Stimulated activated CD4-positive, alpha-beta T cell treated with anti-CD3 and anti-CD28 coated beads, TNF-alpha, amount 100 ng/mL, for 24 hours (primary cell): ENCODE data around the gene MKX.

Source experiments
- DNase-seq, 3 experiments: peaks; one replicate each; pipeline ENCODE4 v3.0.0-alpha.2; 2020; ENCODE audit warnings: low read depth in 3 of 3

The MKX gene

GRCh38 chr10:27742195-27743011, 3.2 kb downstream of the MKX start:
- DNase-seq: peak; percentile 68 to 85 (median 74)

GRCh38 chr10:27741173-27742091, 4.2 kb downstream of the MKX start:
- no peak for DNase-seq

- DNase-seq: no peak
Measured at GRCh38 chr10:27736396-27736795, 9.2 kb downstream of the MKX start.

- no peak for DNase-seq
Measured at GRCh38 chr10:27730041-27730440, 15.6 kb downstream of the MKX start.

- no peak for DNase-seq
Measured at GRCh38 chr10:27728338-27728737, 17.3 kb downstream of the MKX start.

- no peak for DNase-seq
Measured at GRCh38 chr10:27724287-27724686, 21.3 kb downstream of the MKX start.

GRCh38 chr10:27723436-27723835, 22.2 kb downstream of the MKX start:
- DNase-seq: no peak

- no peak for DNase-seq
Measured at GRCh38 chr10:27720529-27720928, 25.1 kb downstream of the MKX start.

- DNase-seq: no peak
Measured at GRCh38 chr10:27719052-27719451, 26.6 kb downstream of the MKX start.

GRCh38 chr10:27717861-27718260, 27.8 kb downstream of the MKX start:
- no peak for DNase-seq

GRCh38 chr10:27717224-27717623, 28.4 kb downstream of the MKX start:
- DNase-seq: no peak

- no peak for DNase-seq
Measured at GRCh38 chr10:27716521-27716920, 29.1 kb downstream of the MKX start.

- no peak for DNase-seq
Measured at GRCh38 chr10:27715505-27715904, 30.1 kb downstream of the MKX start.

- no peak for DNase-seq
Measured at GRCh38 chr10:27714349-27714748, 31.3 kb downstream of the MKX start.

GRCh38 chr10:27713941-27714340, 31.7 kb downstream of the MKX start:
- no peak for DNase-seq

GRCh38 chr10:27710014-27710413, 35.6 kb downstream of the MKX start:
- no peak for DNase-seq

- no peak for DNase-seq
Measured at GRCh38 chr10:27709304-27709703, 36.3 kb downstream of the MKX start.

GRCh38 chr10:27701938-27702537, 43.6 kb downstream of the MKX start:
- no peak for DNase-seq

- DNase-seq: no peak
Measured at GRCh38 chr10:27699776-27700175, 45.8 kb downstream of the MKX start.

GRCh38 chr10:27698961-27699360, 46.7 kb downstream of the MKX start:
- no peak for DNase-seq

- DNase-seq: no peak
Measured at GRCh38 chr10:27696466-27696865, 49.2 kb downstream of the MKX start.

GRCh38 chr10:27695706-27696105, 49.9 kb downstream of the MKX start:
- no peak for DNase-seq
